Gastroesophageal sphincter (tissue), 3 donors: ENCODE data around the gene SMARCAL1.

Source experiments
- CTCF ChIP-seq, 4 experiments: fragments of 200-600 bp in 2 of 4; fragments of 450-650 bp in 2 of 4; sonication (generic) in 1 of 4; IDR thresholded peaks; one replicate each; pipeline ENCODE4 v1.5.1; 2017 to 2019; ENCODE audit warnings: antibody characterized with exemption in 4 of 4, mild to moderate bottlenecking in 2 of 4, moderate library complexity in 2 of 4
- EP300 ChIP-seq: sonication (generic); formaldehyde crosslinking; IDR thresholded peaks from one replicate; pipeline ENCODE4 v1.6.1; 2017; ENCODE audit warnings: antibody characterized with exemption, mild to moderate bottlenecking
- POLR2A ChIP-seq, 2 donors: fragments of 450-650 bp; IDR thresholded peaks; one replicate each; pipeline ENCODE4 v1.6.1; 2017; ENCODE audit warnings: antibody characterized with exemption in 2 of 2, mild to moderate bottlenecking in 2 of 2, moderate library complexity in 1 of 2

GRCh38 chr2:216473187-216473586 is 60.9 kb downstream of the SMARCAL1 start:
- TF ChIP-seq POLR2A (IDR thresholded peaks at IDR 0.05) (no peak), CTCF (IDR thresholded peaks at IDR 0.05) (no peak), EP300 (no peak)
